NCI-H526 (cell line): Measurements from ENCODE around the gene HTR4.
A peak's percentile ranks its signal among the peaks of the same experiment; 100 is the strongest.
"Not testable (repeated sequence)": the region's sequence is repeated elsewhere in the genome, so short reads cannot be mapped to it uniquely, and the experiment has no call there.

Experiments used
- DNase-seq, 2 experiments: peaks; one replicate each; lab custom pipeline; 2025; lab: John Stamatoyannopoulos, UW

Gene HTR4

DNA sequence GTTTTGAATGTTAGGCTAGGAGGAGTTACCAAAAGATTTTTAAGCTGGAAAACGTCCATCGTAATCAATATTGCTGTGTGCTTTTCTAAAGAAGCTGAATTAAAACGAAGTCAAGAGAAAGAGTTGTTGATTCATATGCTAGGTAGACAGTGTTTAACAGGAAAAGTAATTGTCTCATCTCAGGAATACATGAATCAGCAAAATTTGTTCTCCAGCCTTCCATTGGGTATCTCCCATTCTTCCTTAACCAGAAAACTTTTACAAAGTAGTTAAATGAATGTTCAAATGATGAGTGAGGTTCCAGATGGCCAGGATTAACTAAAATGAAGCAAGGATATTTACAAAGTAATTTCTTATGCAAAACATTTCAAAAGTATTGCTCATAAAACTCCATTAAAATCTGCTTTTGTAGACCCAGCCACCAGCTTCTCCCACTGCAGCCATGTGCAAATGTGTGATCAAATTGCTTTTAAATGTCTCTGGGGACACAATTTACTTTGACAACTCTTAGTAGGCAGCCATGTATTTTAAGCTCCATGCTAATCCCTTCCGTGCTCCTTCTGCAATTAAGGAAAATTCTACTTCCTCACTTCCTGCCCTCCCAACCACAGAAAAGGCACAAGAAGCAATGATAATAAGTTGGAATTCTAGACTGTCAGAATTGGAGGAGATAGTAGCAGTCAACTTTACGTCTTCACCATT, 121.2 kb downstream of the HTR4 start:
- DNase-seq = peak; percentile 23 to 46

DNA sequence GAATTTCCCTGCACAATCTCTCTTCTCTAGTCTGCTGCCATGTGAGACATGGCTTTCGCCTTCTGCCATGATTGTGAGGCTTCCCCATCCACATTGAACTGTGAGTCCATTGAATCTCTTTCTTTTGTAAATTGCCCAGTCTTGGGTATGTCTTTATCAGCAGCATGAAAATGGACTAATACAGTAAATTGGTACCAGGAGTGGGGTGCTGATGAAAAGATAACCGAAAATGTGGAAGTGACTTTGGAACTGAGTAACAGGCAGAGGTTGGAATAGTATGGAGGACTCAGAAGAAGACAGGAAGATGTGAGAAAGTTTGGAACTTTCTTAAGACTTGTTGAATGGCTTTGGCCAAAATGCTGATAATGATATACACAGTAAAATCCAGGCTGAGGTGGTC, 124.9 kb downstream of the HTR4 start:
- not testable (repeated sequence) for DNase-seq

DNA sequence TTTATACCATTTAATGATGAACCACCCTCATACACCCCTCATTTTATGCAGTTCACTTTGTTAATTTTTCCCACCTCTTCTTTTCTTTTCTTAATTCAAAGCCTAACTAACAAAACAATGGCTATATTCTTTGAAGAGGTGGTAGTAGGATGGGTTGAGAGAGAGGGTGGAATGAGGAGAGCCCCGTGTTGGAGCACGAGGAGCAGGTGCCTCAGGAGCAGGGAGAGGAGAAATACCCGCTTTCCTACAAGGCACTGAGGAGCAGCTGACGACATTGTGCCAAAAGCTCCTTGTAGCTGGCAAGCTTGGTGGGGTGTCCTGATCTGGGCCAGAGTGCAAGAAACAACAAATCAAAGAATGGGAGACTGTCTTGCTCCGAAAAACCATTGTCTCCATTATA, 129.6 kb downstream of the HTR4 start:
- DNase-seq = no peak

- peak in 1 of 2 experiments; percentile 19 for DNase-seq
Observed at GRCh38 chr5:148523139-148523538, 131.2 kb downstream of the HTR4 start.

- DNase-seq = no peak
Observed at GRCh38 chr5:148515460-148515859, 138.9 kb downstream of the HTR4 start.

GRCh38 chr5:148514344-148514743, 140.0 kb downstream of the HTR4 start:
- DNase-seq = no peak

GRCh38 chr5:148512498-148512897, 141.8 kb downstream of the HTR4 start:
- no peak for DNase-seq

GRCh38 chr5:148511810-148512347, 142.4 kb downstream of the HTR4 start:
- no peak for DNase-seq

GRCh38 chr5:148509893-148510292, 144.4 kb downstream of the HTR4 start:
- DNase-seq = no peak

DNA sequence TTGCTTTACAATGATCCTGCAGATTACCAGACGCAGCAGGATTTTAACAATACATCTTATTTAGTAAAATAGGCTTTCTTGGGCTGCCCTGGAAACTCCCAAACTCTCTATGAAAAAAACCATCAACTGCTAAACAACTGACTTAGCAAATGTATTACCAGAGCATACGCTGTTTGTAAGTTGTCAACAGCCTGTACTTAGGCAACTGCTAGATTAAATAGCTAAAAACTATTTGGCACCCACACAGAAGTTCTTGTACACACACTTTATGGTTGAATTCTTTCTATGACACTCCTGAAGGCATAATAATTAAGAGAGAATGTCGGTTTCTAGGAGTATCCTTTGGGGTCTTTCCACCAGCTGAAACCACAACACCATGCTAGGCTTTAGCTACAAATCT, 146.7 kb downstream of the HTR4 start:
- no peak for DNase-seq

DNA sequence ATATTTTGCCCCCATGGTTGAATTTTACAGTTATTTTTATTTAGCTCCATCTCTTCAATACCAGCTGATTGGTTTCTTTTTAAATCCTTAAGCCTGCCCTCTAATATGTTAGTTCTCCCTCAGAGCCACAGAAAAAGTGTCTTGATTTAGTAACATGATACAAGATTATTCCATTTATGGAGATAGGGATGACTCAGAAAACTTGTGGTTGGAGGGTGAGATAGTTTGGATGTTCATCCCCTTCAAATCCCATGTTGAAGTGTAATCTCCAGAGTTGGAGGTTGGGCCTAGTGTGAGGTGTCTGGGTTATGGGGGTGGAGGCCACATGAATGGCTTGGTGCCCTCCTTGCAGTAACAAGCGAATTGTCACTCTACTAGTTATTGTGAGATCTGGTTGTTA, 154.9 kb downstream of the HTR4 start:
- DNase-seq = no peak

DNA sequence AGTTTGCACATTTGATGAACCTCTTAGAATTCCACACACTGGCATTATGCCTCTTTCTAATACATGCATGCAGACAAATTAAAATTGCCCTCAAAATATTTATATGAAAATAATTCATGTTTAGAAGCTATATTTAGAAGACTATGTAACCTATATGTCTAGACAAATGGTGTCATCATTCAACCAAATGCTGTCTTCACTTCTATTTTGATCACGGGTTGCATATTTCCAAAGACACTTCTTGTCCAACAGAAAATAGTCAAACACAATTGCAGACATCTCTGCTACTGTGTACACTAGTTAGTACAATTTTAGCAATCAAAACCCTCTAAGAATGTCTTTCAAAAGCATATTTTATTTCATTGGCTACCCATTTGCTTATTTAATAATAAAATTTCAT, 156.6 kb downstream of the HTR4 start:
- no peak for DNase-seq

GRCh38 chr5:148492351-148492750, 162.0 kb downstream of the HTR4 start:
- DNase-seq = no peak

DNA sequence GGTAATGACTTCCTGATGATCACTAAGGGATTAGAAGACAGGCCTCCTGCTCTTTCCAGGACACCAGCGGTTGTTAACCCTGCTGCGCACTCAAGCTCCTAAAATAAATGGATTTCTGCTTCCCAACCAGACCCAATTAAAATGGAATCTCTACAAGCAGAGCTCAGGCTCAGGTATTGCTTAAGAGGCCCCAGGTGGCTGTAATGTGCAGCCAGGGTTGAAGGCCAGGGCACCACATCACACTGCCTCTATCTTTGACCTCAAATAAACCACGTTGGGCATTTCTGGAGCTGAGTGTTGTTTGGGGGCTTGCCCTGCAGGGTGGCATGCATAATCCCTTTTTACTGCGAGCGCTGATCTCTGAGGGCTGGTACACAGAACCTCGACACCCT, 162.5 kb downstream of the HTR4 start:
- DNase-seq = no peak

DNA sequence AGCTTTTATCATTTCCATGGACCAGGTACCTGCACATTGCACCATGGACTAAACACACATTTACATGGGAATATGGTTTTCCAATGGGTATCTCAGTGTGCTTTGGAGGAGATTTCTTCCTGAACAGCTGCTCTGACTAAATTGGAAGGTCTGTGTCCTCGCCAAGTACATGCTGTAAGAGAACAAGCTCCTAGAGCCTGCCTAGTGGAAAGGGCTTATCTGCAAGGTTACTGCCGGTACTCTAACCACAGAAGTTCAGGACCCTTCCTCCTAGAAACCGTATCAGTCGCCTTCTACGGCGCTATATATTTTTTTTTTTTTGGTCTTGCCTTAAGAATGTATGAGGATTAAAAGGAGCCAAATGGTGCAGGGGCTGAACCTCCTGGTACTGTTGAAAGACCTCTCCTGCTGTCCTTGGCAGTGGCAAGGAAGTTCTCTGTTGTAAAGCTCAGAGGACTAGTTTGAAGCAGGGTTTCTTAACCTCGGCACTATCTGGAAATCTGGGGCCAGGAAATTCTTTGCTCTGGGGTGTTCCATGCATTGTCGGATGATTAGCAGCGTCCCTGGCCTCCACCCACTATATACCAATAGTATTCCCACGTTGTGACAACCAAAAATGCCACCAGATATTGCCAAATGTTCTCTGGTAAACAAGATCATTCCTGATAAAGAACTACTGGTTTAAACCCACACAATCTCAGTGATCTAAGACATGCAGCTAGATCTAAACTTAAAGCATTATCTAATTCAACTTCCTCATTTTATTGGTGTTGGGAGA, 163.1 kb downstream of the HTR4 start:
- no peak for DNase-seq

DNA sequence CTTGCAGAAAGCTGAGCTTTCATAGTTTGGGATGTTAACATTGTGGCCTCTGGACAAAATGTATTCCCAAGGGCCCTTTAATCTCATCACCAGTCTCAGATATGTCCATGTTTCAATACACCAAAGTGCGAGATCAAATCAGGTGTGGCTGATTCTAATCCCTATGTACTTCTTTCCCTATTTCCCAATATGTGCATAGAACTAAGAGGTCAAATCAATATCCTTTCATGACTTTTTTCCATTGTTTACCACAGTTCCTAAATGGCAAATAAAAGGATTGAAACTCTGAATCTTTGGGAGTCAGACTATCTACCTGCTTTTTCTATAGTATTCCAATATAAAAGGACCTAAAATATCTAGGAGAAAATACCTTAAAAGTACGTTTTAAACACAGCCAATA, 165.6 kb downstream of the HTR4 start:
- DNase-seq = no peak

DNA sequence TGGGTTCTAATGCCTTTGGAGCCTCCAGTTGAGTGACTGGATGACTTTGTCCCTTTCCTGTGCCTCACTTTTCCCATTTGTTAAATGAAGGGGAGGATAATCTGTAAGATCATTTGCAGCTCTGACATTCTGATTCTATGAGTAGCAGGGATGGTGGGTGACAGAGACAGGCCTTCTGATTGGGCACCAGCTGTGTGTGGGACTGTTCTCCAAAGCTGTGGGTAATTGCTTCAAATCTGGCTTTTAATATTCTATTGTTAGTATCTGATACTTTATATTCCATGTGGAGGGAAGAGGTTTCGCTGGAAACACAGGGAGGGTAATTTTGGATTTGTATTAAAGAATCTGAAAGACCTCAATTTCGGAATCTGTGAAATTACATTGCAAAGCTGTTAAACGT, 167.9 kb downstream of the HTR4 start:
- no peak for DNase-seq

DNA sequence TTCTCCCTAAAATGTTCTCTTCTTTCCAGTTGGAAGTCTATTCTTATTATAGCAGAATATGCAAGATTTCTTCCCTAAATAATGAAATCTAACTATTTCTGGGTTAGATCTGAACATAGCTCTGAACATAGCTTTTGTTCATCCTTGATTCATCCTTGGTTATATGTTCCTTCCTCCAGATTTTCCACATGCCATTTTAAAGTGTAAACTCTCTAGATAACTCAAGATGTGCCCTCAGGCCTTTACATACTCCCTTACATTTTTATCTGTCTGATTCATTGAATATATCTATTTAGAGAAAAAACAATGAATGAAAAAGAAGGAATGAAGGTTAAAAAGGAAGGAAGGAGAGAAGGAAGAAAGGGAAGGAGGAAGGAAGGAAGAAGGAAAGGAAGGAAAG, 169.7 kb downstream of the HTR4 start:
- DNase-seq = no peak

DNA sequence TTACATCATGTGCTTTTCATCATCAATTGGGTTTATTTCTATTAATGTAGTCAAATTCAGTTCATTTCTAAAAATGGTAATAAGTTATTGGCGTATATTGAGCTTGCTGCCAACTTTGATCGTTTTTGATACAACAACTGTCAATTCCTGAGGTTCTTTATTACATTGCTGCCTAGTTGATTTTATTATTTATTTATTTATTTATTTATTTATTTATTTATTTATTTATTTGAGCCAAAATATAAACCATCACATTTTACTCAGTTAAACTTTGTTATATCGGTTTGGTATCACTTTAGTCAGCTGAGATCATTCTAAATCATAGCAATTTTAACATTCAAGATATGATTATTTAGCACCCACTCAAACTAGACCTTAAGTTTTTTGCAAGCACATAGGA, 170.6 kb downstream of the HTR4 start:
- DNase-seq = no peak

- peak; percentile 23 to 49 for DNase-seq
Observed at GRCh38 chr5:148482697-148483462, 171.4 kb downstream of the HTR4 start.

DNA sequence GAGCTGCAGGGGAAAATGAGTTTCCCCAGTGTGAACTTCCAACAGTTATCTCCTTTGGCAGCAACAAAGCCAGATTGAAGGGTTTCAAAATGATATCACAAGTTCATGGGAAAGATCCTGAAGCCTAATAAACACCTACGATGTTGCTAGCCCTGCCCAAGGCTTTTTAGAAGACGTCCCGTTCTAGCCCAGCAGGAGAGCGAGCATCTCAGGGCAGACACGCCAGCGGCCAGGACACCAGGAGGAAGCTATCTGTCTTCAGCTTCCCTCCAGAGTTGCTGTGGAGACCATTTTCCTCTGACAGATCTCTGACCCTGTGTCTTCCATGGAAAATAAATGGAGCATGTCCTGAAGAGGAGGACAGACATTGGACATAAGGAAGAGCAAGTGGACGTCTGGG, 172.1 kb downstream of the HTR4 start:
- DNase-seq = no peak

DNA sequence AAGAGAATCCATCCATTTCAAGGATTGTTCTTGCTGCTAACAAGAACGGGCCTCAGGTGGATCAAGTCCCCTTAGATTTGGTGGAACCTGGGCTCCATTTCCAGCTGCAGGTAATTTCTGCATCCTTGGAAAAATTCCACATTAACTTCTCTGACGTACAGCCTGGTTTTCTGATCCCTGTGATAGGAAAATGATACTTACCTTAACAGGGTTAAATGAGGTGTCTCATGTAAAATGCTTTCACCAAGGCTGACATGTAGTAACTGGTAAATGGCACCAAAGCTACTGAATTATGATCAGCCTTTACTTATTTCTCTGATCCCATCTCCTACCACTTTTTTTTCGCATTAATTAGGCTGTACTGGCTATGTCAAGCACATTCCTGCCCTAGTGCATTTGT, 176.9 kb downstream of the HTR4 start:
- DNase-seq = no peak

- no peak for DNase-seq
Observed at GRCh38 chr5:148476302-148476701, 178.0 kb downstream of the HTR4 start.
